ES-I3 (cell line): ENCODE results near the gene ABCA13.

ENCODE experiments used
- H3K36me3 ChIP-seq: 2 replicates; pipeline ENCODE4 v1.6.1; 2013; ENCODE audit warnings: mild to moderate bottlenecking, low read length, control low read depth, moderate library complexity; ENCODE audit not compliant: insufficient read depth
- H3K4me1 ChIP-seq: 2 replicates; pipeline ENCODE4 v1.6.1; 2013; ENCODE audit warnings: mild to moderate bottlenecking, control low read depth, low read length; ENCODE audit not compliant: insufficient read depth
- H3K9ac ChIP-seq: 2 replicates; pipeline ENCODE4 v1.6.1; 2013; ENCODE audit warnings: low read depth, mild to moderate bottlenecking, low read length, moderate library complexity
- H3K9me3 ChIP-seq: 2 replicates; pipeline ENCODE4 v1.6.1; 2013; ENCODE audit warnings: mild to moderate bottlenecking, low read length, moderate library complexity; ENCODE audit not compliant: control insufficient read depth, insufficient read depth

ABCA13 gene

GRCh38 chr7:48237354-48237753 lies 66.1 kb downstream of the ABCA13 start:
- Histone ChIP-seq H3K9me3 (peaks cover 5% of the 10 kb centered on the region), H3K4me1 (no peaks in the 10 kb centered on the region), H3K9ac (no peak overlapping the region), H3K36me3 (no peaks in the 10 kb centered on the region)

DNA sequence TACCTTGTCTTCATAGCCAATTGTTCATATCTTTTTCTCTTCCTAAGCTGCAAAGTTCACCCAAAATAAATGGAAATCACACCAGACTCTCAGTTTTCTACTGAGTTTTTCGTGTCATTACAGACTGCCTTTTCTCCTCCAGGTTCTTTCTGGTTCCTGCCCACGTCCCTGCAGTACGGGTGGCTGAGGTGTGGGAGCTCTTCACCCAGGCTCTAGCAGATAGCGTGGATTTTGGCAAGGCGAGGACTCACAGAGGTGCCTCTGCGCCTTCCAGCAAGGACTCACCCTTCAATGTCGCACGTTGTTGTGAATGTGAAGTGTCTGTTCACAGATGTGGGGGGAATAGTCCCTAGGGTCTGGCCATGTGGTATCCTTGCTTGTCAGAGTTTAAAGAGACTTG lies 71.6 kb downstream of the ABCA13 start:
- peaks cover 5% of the 10 kb centered on the region; the same call in 1 of the 2 replicates for H3K9me3 ChIP-seq
- no peak overlapping the region for H3K9ac ChIP-seq
- no peaks in the 10 kb centered on the region for H3K4me1 ChIP-seq
- H3K36me3 ChIP-seq, result no peaks in the 10 kb centered on the region

- Histone ChIP-seq H3K4me1 (0 out of 2 replicates have a peak, but pooled peaks cover under 1% of the 10 kb centered on the region), H3K9me3 (no peaks in the 10 kb centered on the region), H3K36me3 (no peaks in the 10 kb centered on the region), H3K9ac (no peak overlapping the region)
Measured at GRCh38 chr7:48244864-48245271, 73.6 kb downstream of the ABCA13 start.

DNA sequence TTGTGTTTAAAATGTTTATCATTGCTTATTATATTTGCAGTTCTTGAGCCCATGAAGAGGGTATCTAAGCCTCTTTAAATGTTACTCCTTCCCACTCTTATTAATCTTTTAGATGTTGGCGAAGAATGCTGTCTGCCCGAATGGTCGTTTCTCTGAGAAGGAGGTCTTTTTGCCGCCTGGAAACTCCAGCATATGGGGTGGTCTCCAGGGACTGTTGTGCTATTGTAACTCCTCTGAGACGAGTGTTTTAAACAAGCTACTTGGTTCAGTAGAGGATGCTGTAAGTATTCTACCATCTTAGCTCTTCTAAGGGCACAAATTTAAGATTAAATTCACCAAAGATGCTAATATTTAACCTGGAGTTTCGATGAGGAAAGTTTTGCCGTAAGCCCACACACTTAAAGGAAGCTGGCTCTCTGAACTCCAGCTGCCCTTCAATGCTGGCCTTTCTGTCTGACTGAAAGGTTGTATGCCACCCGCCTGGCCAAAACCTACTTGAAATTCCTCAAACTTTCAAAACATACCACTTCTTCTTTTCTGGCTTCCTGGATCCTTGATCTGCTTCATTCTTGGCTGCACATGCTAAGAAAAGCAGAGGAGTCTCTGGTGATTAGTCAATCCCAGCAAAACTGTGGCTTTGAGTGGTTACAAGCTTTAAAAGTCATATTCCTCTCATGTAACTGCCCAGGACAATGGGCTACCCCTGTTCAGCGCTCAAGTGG lies 74.7 kb downstream of the ABCA13 start:
- Histone ChIP-seq H3K36me3 (no peaks in the 10 kb centered on the region), H3K4me1 (peaks cover 11% of the 10 kb centered on the region; the same call in 1 of the 2 replicates), H3K9me3 (no peaks in the 10 kb centered on the region), H3K9ac (no peak overlapping the region)

DNA sequence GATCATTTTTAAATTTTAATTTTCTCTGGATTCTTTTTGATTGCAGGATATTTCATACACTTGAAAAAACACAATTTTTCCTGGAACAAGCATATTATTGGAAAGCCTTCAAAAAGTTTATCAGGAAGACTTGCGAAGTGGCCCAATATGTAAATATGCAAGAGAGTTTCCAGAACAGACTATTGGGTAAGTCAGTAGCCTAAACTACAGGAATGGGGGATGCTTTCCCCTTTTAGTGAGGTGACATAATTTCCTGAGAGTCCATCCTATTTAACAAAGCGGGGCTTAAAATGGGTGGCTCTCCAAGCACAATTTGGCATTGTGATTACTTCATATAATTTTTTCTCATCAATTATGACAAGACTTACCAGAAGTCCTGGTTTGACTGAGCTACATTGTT lies 77.9 kb downstream of the ABCA13 start:
- Histone ChIP-seq H3K9ac (no peak overlapping the region), H3K4me1 (peaks cover 23% of the 10 kb centered on the region), H3K9me3 (no peaks in the 10 kb centered on the region), H3K36me3 (no peaks in the 10 kb centered on the region)

DNA sequence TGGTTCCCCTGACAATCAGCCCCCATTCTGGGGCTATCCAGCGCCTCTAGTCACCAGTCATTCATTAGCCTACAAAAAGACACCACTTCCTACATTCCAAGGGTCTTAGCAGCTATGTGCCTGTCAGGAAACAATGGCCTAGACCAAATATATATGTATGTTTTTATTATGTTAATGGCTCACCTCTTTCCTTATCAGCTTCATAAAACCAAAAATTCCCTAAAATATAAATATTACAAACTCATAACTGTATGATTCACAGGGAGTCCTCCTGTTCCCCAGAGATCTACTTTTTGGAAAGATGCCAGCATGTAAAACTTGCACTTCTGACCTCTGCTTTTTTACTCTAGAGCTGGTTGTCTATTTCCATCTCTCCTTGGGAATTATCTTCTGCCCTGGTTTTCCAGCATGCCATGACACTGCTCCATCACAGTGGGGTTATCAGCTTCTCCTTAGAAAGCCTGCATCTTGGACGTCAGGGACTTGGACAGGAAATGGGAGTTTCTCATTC lies 79.2 kb downstream of the ABCA13 start:
- Histone ChIP-seq H3K9me3 (no peaks in the 10 kb centered on the region), H3K4me1 (peaks cover 23% of the 10 kb centered on the region), H3K9ac (no peak overlapping the region), H3K36me3 (no peaks in the 10 kb centered on the region)

DNA sequence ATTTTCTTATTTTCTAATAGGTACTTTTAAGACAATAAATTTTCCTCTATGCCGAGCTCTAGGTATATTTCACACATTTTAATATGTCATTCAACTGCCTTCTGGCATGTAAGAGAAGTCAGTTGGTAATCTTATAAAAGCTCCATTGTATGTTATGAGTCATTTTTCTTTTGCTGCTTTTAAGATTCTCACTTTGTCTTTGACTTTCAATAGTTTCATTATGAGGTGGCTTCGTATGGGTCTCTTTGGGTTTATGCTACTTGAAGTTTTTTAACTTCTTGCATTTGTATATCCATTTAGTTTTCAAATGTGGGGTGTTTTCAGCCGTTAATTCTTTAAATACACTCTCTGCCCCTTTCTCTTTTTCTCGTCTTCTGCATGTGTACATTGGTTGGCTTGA lies 80.5 kb downstream of the ABCA13 start:
- Histone ChIP-seq H3K36me3 (no peaks in the 10 kb centered on the region), H3K4me1 (peaks cover 23% of the 10 kb centered on the region), H3K9me3 (no peaks in the 10 kb centered on the region), H3K9ac (no peak overlapping the region)

DNA sequence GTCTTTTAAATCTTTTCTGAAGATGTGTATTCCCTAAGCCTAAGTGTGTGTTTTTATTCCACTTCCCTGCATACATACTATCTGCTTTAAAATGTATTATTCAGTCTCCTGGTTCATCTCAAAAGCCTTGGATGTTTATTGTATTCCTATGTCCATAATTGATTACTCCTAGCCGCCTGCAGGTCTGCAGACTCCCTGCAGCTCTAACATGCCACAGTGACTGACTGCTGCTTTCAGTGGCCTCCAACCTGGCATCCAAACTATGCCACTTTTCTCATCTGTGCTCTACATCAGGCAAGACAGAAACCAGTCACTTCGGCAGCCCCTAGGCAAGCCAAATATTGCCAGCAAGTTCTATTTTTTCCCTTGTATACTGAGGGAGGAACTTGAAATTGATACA lies 81.7 kb downstream of the ABCA13 start:
- H3K36me3 ChIP-seq, result no peaks in the 10 kb centered on the region
- H3K9me3 ChIP-seq, result no peaks in the 10 kb centered on the region
- H3K9ac ChIP-seq, result no peak overlapping the region
- peaks cover 23% of the 10 kb centered on the region for H3K4me1 ChIP-seq

DNA sequence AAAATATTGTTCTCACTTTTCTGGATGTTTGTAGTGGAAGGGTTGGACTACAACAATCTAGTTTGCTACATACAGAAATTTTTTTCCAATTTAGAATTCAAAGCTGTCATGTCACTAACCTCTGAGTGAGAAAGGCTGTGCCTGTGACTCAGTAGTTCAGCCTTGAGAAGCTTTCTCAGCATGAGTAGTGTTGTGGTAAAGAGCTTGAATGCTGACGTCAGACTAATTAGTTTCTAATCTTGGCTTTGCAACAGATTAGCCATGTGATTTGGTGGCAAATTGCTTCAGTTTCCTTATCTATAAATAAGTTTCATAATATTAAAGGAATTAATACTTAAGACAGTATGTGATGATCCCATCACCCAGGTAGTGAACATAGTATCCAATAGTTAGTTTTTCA lies 83.8 kb downstream of the ABCA13 start:
- Histone ChIP-seq H3K9me3 (no peaks in the 10 kb centered on the region), H3K4me1 (peaks cover 23% of the 10 kb centered on the region), H3K36me3 (no peaks in the 10 kb centered on the region), H3K9ac (no peak overlapping the region)

GRCh38 chr7:48259463-48260280 lies 88.4 kb downstream of the ABCA13 start:
- Histone ChIP-seq H3K9me3 (no peaks in the 10 kb centered on the region), H3K9ac (no peak overlapping the region), H3K36me3 (no peaks in the 10 kb centered on the region), H3K4me1 (0 out of 2 replicates have a peak, but pooled peaks cover 2% of the 10 kb centered on the region)

DNA sequence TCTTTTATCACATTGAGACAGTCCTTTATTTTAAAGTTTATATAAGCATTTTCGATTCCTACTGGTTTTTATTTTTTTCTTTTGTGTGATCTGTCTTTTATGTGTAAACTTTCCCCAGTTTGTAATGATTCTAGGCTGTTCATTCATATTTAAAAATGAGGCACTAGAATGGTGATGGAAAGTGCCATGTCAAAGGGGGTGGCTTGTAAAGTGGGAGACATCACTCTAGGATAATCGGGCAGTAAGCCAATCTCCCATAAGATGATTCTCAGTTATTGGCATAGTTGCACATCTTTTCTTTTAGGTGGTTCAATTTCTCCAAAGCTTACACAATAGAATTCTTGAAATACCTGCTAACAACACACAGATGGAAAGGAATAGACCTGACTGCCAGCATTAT lies 90.4 kb downstream of the ABCA13 start:
- Histone ChIP-seq H3K9me3 (no peaks in the 10 kb centered on the region), H3K9ac (no peak overlapping the region), H3K4me1 (0 out of 2 replicates have a peak, but pooled peaks cover 2% of the 10 kb centered on the region), H3K36me3 (no peaks in the 10 kb centered on the region)

DNA sequence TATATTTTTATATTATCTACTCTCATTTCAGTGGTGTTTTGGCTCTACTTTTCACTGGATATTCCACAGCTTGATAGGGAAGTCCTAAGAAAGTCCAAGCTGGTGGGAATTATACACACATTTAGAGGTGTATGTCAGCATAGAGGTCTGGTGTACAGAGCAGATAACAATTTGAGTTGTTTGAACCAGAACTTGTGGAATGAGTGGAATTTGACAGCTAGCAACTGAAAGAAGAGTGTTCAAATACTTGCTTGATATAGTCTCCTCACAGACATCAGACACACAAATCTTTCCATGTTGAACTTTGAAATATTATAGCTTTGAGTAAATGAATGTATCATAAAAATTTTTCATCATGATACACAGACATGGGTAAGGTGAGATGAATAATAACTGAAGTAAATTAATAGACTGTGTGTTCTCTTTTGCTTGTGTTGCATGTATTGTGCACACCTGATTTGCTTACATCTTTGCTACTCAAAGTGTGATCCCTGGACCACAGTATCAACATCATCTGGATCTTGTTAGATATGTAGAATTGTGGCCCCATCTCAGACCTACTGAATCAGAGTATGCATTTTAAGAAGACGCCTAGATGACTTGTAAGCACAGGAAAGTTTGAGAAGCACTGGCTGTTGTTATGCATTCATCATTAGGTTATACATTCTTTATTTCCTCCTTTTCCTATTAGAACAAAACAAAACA lies 91.5 kb downstream of the ABCA13 start:
- Histone ChIP-seq H3K9me3 (no peaks in the 10 kb centered on the region), H3K4me1 (0 out of 2 replicates have a peak, but pooled peaks cover 2% of the 10 kb centered on the region), H3K9ac (no peak overlapping the region), H3K36me3 (no peaks in the 10 kb centered on the region)

DNA sequence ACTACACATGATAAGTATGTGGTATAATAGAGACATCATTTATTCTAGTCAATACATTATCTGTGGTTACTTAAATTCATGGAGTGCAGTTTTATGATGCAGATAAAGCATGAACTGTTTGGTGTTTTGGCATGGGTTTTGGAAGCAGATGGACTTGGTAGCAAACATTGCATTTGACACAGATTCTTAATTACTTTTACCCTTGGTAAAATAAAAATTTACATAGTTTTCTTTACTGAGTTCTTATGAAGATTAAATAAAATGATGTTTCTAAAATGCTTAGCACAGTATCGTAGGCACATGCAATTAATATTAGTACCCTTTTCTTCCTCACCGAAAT lies 92.0 kb downstream of the ABCA13 start:
- Histone ChIP-seq H3K9ac (no peak overlapping the region), H3K36me3 (no peaks in the 10 kb centered on the region), H3K4me1 (0 out of 2 replicates have a peak, but pooled peaks cover 2% of the 10 kb centered on the region), H3K9me3 (no peaks in the 10 kb centered on the region)

DNA sequence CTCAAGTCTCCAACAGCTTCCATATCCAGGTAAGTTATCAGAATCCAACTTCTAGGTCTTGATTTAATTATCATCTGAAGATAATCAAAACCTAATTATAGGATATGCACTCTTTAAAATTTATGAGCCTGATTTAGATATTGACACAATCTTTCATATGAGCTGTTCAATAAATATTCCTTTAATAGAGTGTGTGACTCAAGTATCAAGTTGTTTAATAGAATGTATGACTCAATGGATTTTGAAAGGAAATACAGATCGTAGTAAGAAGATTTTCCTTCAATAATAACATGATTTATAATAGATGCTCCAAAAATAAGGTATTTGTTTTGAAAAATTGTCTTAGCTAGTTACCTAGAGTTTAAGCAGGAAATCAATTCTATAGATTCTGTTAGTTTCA lies 97.8 kb downstream of the ABCA13 start:
- Histone ChIP-seq H3K4me1 (no peaks in the 10 kb centered on the region), H3K9me3 (no peaks in the 10 kb centered on the region), H3K36me3 (no peaks in the 10 kb centered on the region), H3K9ac (no peak overlapping the region)
